HG03135 (cell line): Measurements from ENCODE around the gene MBD2.
A peak's percentile ranks its signal among the peaks of the same experiment; 100 is the strongest.
"Not testable (repeated sequence)": the region's sequence is repeated elsewhere in the genome, so short reads cannot be mapped to it uniquely, and the experiment has no call there.

Source experiments
- ATAC-seq: cut with Tn5 transposase; IDR thresholded peaks from one replicate; pipeline ENCODE4 v1.9.1; 2021; ENCODE audit warnings: mild to moderate bottlenecking, moderate library complexity; ENCODE audit not compliant: unreplicated experiment

Gene MBD2

DNA sequence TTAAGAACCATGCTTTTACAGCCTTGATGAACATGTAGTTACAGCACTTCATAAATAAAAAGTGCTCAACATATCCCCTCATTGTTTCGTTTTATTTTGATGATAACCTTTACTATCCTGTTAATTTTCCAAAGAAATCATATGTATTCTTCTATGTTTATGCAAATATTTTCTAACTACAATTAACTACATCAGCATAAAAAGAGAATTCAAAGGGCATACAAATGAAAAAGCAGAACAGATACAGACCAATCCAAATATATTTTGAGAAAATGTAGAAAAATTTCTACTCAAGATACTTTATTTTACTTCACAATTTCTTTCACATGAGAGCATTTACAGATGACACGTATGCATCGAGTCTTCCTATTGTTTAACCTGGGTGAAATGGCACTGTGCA, 69.1 kb downstream of the MBD2 start:
- no peak for ATAC-seq

DNA sequence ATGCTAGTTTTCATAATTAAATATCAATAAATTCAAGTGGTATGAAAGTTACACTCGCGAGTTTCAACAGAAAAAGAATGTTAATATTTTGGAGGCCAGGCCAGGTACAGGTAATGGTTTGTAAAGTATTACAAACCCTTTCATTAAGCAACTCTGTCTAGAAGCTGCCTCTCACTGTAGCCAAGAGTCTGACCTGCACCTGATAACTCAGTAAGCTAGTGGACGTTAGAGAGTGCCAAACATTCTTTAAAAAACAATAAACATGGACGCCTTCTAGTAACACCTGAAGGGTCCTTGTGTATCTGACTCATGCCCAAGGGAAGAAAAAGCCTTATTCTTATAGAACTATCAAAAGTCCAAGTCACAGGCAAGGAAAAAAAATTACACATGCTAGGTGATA, 70.2 kb downstream of the MBD2 start:
- ATAC-seq: no peak

DNA sequence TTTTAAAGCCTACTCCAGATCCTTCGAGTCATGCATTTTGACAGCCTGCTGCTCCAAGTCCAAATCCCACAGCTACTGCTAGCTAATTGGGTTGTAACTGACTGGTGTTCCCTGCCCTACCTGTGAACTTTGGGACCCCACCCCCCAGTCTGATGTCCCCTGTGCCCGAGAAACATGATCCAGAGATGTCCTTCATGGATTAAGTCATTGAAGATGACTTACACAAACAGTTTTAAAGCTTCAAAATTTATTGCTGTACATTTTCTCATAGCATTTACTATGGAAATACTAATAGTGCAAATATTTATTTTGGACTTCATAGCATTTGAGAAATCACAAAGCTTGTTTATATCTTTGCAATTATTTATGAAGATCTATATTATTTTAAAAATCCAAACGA, 73.1 kb downstream of the MBD2 start:
- no peak for ATAC-seq

GRCh38 chr18:54150226-54150625, 74.2 kb downstream of the MBD2 start:
- no peak for ATAC-seq

DNA sequence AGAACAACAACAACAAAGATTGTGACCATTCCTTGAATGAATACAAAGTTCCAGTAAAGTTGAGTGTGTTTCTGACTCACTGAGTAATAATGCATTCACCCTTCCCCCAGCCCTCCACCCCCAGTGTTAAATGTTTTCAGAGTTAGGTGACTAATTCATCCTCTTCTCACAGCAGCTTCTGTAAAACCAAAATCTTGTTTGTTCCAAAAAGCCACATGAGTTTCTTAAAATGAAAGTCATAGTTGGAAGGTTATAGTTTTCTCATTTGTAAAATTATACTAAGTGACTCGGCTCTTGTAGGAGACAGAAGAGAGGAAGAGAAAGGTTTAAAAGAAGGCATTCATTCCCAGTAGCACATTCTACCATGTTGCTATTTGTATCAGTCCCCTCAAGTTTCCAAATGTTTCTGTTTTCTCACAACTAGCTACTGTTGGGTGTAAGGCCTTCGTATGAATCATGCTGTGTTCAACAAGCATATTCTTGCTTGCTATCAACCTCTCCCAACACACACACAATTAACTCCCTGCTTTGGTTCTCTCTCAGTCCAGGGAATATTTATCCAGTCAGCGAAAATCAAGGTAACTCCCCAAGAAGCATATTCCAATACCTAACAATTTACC, 75.3 kb downstream of the MBD2 start:
- ATAC-seq: peak; percentile 53

DNA sequence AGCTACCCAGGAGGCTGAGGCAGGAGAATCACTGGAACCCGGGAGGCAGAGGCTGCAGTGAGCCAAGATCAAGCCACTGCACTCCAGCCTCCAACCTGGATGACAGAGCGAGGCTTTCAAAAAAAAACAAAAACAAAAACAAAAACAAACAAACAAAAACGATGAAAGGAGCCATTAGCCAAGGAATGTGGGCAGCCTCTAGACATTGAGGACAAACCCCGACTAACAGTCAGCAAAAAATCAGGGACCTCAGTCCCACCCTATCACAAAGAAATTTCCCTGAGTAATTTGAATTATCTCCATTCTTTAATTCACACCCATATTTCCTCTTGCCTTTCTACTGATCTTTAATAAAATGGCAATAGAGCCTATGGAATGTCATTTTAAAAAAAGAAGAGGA, 75.8 kb downstream of the MBD2 start:
- no peak for ATAC-seq

- no peak for ATAC-seq
These were observed 76.3 kb downstream of the MBD2 start for GRCh38 chr18:54148151-54148550.

DNA sequence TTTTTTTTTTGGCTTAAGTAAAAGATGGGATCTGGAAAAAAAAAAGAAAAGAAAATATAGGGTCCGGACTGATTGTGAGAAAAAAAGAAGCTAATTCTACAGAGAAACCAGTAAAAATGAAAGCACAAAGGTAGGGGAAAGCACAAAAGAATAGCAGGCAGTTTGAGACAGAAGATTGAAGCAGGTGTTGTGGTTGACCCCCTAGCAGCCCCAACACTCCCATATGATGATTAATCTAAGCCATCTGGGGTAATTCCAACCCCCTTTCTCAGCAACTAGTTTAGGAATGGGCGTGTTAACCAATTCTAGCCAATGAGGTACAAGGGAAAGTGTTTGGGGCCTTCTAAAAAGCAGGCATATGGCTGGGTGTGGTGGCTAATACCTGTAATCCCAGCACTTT, 77.0 kb downstream of the MBD2 start:
- peak; percentile 81 for ATAC-seq

GRCh38 chr18:54141041-54141608, 83.3 kb downstream of the MBD2 start:
- ATAC-seq: no peak

DNA sequence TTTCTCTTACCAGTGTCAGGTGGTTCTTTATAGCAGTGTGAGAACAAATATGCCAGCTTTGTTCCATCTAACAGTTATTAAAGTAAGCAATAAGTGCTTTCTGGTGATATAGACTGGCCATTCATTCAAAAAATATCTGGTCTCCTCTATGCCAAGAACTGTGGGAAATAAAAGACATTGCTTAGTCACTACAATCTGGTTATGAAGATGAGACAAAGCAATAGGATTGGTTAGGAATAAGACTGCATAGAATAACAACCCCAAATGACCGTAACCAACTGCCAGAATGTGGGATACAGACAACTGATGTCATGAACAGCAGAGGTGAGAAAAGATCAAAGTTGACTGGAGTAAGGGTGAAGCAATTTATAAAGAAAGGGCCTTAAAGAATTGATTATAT, 83.8 kb downstream of the MBD2 start:
- no peak for ATAC-seq

DNA sequence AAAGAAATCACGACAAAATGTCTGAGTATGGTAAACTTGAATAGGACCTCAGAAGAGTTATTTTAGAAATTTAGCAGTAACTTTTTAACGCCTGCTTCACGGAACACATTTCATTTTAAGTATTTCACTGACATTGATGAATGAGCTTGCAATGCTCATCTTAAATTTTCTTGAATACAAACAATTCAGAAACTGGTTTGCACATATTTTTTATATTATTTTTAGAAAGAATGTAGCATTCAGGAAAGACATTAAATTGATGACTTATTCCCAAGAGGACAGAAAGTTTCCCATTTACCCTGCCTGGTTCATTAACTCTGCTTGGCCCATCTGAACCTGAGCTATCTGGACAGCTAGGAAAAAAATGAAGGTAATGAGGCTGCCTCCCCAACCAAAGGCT, 89.3 kb downstream of the MBD2 start:
- no peak for ATAC-seq

GRCh38 chr18:54134053-54134452, 90.4 kb downstream of the MBD2 start:
- ATAC-seq: no peak

DNA sequence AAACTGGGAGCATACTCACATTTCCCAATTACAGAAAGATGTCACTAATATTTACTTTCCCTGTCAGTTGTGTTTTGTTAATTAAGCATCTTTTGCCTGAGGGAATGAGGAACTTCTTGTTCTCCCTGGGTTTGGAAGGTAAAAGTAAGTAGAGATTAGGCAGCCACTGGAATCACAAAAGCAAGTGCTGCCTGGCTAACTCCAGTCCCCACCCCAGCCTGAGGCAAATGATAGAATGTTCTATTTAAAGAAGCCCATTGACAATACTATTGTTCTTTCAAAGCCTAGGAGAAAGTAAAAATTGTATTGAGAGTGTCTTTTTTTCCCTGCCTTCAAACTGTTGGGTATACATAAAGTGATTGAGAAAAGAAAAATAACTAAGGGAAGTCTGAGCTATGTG, 93.8 kb downstream of the MBD2 start:
- ATAC-seq: no peak

- ATAC-seq: no peak
These were observed 94.3 kb downstream of the MBD2 start for GRCh38 chr18:54130177-54130576.

GRCh38 chr18:54129448-54130067, 94.9 kb downstream of the MBD2 start:
- ATAC-seq: no peak

DNA sequence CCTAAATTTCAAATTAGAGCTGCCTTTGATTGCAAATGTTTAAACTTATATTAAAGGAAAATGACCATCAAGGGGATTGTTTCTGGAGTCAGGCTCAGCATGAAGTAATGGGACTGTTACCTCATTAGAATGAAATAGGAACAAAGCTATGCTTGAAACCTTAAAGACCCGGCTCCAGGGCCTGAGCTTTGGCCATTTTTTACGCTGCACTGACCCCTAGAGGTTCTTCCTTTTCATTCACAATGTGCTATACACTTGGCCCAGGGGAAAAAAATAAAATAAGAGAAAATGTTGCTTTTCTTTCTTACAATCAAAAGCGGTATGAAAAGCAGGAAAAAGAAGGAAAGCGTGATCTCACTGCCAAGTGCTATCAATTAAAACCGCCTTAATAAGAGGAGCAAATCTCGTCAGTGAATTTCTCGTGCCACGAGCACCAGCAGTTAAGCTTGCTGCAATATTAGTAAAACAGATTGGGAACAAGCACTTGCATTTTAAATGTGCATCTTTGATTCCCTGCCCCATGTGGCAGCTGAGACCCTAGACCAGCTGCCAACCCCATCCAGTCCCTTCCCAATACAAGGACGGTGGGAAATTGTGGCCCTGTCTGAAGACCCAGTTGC, 96.6 kb downstream of the MBD2 start:
- peak; percentile 85 for ATAC-seq

GRCh38 chr18:54125429-54125828, 99.0 kb downstream of the MBD2 start:
- no peak for ATAC-seq

DNA sequence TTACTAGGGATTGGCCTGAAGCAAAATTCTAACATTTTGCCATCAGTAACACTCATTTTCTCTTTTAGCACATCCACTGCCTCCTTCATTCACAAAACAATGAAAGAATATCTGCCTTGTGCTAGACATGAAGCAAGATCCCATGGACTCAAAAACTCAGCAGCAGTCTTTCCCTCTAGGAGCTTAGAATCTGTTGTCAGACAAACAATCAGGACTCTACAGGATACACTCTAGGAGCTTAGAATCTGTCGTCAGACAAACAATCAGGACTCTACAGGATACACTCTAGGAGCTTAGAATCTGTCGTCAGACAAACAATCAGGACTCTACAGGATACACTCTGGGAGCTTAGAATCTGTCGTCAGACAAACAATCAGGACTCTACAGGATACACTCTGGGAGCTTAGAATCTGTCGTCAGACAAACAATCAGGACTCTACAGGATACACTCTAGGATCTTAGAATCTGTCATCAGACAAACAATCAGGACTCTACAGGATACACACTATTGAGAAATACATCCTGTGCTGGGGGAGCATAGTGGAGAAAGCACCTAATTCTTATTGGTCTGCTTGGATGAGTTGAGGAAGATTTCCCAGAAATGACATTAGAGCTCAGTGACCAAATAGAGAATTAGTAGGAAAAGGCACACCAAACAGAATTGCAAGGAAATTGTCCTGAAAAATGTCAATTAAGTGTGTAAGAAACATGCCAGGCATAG, 100.6 kb downstream of the MBD2 start:
- ATAC-seq: not testable (repeated sequence)

- ATAC-seq: peak; percentile 91
These were observed 104.9 kb downstream of the MBD2 start for GRCh38 chr18:54119524-54120019.

DNA sequence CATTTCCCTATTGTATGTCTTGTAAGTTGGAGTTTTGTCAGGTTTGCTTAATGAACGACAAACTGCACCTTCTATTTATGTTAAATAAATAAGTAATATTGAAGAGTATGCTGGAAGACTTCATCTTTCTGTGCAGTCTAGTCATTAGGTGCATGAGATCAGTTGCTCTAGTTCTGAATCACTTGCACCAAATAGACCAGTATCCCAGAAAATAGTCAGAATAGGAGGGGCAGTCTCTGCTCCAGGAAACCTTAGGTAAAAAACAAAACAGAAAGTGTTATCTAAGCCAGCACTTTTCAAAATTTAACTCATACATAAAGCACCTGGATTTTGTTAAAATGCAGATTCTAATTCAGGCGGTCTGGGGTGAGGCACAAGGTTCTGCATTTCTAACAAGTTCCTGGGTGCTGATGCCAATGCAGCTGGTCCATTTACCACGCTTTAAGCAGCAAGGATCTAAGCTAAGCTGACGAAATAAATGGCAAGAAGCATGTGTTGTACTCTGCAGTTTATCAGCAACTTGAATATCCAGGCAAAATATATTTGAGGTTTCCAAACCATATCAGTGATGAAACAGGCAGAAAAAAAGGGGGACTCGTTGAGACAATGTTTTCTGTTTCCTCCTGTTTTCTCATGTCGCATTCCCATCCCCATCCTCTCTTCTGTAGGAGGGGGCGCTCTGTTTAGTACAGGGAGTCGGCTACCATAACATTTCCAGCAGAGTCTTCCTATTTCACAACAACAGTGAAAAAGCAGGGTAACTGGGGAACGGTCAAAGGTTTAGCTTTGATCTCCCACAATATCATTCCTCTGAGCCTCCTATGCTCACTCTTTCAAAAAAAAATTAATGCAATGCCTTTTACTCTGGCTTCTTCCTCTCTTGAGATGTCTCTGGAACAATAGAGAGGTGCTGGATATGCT, 106.4 kb downstream of the MBD2 start:
- no peak for ATAC-seq
